Stomach smooth muscle (tissue), 2 donors: ENCODE measurements around the gene DCK.
"Not testable (repeated sequence)": the region's sequence is repeated elsewhere in the genome, so short reads cannot be mapped to it uniquely, and the experiment has no call there.

Experiments
- H3K27ac ChIP-seq: one replicate; pipeline ENCODE4 v1.7.0; 2013; ENCODE audit warnings: mild to moderate bottlenecking, low read length, inconsistent platforms
- H3K27me3 ChIP-seq, 2 donors: one replicate each; pipeline ENCODE4 v1.7.0; 2013; ENCODE audit warnings: low read length in 2 of 2; ENCODE audit not compliant: insufficient read depth in 2 of 2, control insufficient read depth in 1 of 2
- H3K36me3 ChIP-seq, 2 donors: one replicate each; pipeline ENCODE4 v1.7.0; 2013; ENCODE audit warnings: low read length in 2 of 2; ENCODE audit not compliant: control insufficient read depth in 2 of 2, insufficient read depth in 2 of 2
- H3K4me1 ChIP-seq: one replicate; pipeline ENCODE4 v1.7.0; 2013; ENCODE audit warnings: low read length; ENCODE audit not compliant: control insufficient read depth, insufficient read depth
- H3K4me3 ChIP-seq, 2 donors: one replicate each; pipeline ENCODE4 v1.7.0; 2013; ENCODE audit warnings: low read length in 2 of 2
- H3K9ac ChIP-seq, 2 donors: one replicate each; pipeline ENCODE4 v1.7.0; 2013; ENCODE audit warnings: low read length in 2 of 2, mild to moderate bottlenecking in 1 of 2
- H3K9me3 ChIP-seq, 2 donors: one replicate each; pipeline ENCODE4 v1.7.0; 2013; ENCODE audit warnings: low read length in 2 of 2; ENCODE audit not compliant: control insufficient read depth in 2 of 2
- donor health status: healthy.
- donor health status: Pancreatic carcinoma.

DCK gene

DNA sequence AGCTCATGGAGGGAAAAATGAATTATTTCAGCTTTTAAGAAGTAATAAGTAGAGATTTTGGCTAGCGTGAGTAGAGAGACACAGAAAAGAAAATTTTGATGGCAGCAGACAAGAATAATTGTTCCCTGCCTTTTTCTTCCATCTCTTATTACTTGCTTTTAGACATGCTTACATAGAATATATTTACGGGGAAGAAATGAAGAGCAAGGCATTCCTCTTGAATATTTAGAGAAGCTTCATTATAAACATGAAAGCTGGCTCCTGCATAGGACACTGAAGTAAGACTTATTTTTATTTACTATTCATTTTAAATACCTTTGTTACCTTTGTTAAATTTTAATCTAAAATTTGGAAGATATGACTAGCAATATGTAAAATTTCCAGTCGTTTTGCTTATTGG lies 32.2 kb downstream of the DCK start:
- Histone ChIP-seq H3K36me3 (peaks cover 0 to 9% of the 10 kb centered on the region in 2 donors), H3K27ac (no peak overlapping the region), H3K9me3 (no peaks in the 10 kb centered on the region), H3K27me3 (no peaks in the 10 kb centered on the region), H3K4me1 (no peaks in the 10 kb centered on the region), H3K9ac (no peak overlapping the region), H3K4me3 (no peak overlapping the region)

DNA sequence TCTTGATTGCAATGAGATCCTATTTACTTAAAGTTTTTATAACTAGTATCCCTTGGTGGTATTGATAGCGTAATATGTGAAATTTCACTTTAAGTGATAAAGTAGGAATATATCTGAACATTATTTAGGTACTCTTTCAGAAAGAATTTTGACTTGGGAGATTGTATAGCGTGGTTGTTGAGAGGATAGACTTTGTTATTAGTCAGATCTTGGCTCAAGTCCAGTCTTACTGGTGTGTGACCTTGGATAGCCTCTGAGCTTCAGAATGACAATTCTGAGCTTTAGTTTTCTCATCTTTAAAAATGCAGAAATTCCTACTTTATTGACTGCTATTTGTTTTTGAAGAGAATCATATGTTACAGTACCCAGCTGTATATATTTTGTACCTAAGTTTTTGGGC lies 32.6 kb downstream of the DCK start:
- no peaks in the 10 kb centered on the region for H3K4me1 ChIP-seq
- H3K9me3 ChIP-seq: no peaks in the 10 kb centered on the region
- H3K36me3 ChIP-seq: peaks cover 0 to 9% of the 10 kb centered on the region in 2 donors
- H3K4me3 ChIP-seq: no peak overlapping the region
- H3K27me3 ChIP-seq: no peaks in the 10 kb centered on the region
- H3K27ac ChIP-seq: no peak overlapping the region
- no peak overlapping the region for H3K9ac ChIP-seq

DNA sequence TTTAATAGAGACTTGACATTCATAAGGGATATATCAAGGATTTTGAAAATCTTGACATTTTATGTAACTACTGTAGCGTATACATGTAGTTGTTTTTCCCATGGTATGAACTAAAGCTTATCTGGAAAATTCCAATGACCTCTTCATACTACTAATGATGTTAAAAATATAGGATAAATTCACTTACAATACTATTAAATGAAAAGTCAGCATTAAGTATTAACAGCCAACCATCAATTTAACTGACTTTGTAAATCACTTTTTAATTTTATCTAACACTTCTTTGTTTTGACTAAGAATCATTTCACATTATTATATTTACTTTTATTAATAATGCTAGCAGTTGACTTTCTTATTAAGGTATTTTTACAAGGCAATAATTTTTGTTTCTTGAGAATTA lies 34.2 kb downstream of the DCK start:
- Histone ChIP-seq H3K4me1 (no peaks in the 10 kb centered on the region), H3K9ac (no peak overlapping the region), H3K4me3 (no peak overlapping the region), H3K36me3 (peaks cover 3 to 6% of the 10 kb centered on the region in 2 donors), H3K27me3 (no peaks in the 10 kb centered on the region), H3K27ac (no peak overlapping the region), H3K9me3 (no peaks in the 10 kb centered on the region)

DNA sequence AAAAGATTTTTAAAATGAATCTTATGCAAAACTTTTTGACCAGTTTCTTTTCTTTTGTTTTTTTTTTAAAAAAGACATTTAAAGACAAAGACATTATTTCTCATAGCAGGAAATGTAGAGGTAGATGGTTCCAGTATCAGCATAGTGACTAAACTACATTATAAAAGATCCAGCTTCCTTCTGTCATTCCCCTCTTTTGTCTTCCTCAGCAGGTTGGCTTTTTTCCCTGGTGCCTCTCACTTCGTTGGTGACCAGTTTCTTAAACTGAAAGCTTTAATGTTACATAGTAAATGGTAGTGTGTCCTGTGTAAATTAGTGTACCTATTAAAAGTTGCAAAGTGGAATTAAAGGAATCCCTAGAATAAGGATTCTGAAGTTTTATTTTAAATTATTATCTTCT lies 36.1 kb downstream of the DCK start:
- no peaks in the 10 kb centered on the region for H3K27me3 ChIP-seq
- no peaks in the 10 kb centered on the region for H3K9me3 ChIP-seq
- H3K4me1 ChIP-seq: no peaks in the 10 kb centered on the region
- no peak overlapping the region for H3K9ac ChIP-seq
- peaks cover 3 to 5% of the 10 kb centered on the region in 2 donors for H3K36me3 ChIP-seq
- H3K4me3 ChIP-seq: no peak overlapping the region
- no peak overlapping the region for H3K27ac ChIP-seq

DNA sequence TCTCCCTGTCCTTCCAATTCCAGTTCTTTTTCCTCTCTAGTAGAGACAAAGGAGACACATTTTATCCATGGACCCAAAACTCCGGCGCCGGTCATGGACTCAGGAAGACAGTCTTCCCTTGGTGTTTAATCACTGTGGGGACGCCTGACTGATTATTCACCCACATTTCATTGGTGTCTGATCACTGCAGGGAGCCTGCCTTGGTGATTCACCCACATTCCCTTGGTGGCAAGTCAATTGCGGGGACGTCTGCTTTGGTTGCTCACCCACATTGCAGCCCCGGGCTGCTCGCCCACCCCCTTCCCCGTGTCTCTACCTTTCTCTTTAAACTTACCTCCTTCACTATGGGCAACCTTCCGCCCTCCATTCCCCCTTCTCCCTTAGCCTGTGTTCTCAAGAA lies 38.7 kb downstream of the DCK start:
- H3K9ac ChIP-seq, H3K4me1 ChIP-seq, H3K27ac ChIP-seq, H3K9me3 ChIP-seq, H3K4me3 ChIP-seq, H3K36me3 ChIP-seq, H3K27me3 ChIP-seq: not testable (repeated sequence)

DNA sequence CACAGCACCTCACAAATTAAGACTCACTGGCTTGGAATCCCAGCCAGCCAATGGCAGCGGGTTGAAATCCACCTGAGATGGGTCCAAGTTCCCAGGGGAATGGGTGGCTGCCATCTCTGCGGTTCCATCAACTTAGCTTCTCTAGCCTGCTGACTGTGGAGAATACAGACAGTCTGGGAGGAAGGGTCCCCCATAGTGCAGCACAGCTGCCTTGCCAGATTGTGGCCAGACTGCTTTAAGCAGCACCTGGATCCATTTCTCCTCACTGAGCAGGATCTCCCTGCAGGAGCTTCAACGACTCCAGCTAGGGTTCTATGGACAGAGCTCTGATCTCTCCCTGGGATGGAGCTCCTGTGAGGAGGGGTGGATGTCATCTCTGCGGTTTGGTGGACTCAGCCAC lies 51.8 kb downstream of the DCK start:
- no peaks in the 10 kb centered on the region for H3K4me1 ChIP-seq
- no peak overlapping the region for H3K9ac ChIP-seq
- H3K27ac ChIP-seq: no peak overlapping the region
- H3K36me3 ChIP-seq: no peaks in the 10 kb centered on the region
- no peak overlapping the region for H3K4me3 ChIP-seq
- H3K9me3 ChIP-seq: no peaks in the 10 kb centered on the region
- no peaks in the 10 kb centered on the region for H3K27me3 ChIP-seq

DNA sequence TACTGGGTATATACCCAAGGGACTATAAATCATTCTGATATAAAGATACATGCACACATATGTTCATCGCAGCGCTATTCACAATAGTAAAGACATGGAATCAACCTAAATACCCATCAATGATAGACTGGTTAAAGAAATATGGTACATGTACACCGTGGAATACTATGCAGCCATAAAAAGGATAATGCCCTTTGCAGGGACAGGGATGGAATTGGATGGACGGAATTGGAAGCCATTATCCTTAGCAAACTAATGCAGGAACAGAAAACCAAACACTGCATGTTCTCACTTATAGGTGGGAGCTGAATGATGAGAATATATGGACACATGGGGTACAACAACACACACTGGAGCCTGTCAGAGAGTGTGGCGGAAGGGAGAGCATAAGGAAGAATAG lies 55.9 kb downstream of the DCK start:
- no peaks in the 10 kb centered on the region for H3K36me3 ChIP-seq
- H3K9ac ChIP-seq: no peak overlapping the region
- no peaks in the 10 kb centered on the region for H3K4me1 ChIP-seq
- H3K27me3 ChIP-seq: no peaks in the 10 kb centered on the region
- no peaks in the 10 kb centered on the region for H3K9me3 ChIP-seq
- H3K27ac ChIP-seq: no peak overlapping the region
- H3K4me3 ChIP-seq: no peak overlapping the region

DNA sequence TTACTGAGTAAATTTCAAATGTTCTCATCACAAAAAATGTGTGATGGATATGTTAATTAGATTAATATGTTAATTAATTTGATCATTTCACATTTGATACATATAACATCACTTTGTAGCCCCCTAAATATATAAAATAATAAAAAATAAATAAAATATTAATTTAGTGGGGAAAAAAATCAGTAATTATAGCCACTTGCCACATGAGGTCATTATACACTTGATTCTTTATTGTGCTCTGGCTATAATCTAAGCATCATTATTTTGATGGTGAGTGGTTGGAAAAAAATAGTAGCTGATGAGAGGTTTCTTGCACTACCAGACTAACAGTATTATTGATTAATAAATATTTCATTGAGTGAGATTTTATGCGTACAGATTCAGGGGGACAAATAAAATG lies 57.4 kb downstream of the DCK start:
- H3K27ac ChIP-seq: no peak overlapping the region
- H3K4me3 ChIP-seq: no peak overlapping the region
- H3K9me3 ChIP-seq: no peaks in the 10 kb centered on the region
- no peaks in the 10 kb centered on the region for H3K36me3 ChIP-seq
- no peak overlapping the region for H3K9ac ChIP-seq
- no peaks in the 10 kb centered on the region for H3K4me1 ChIP-seq
- H3K27me3 ChIP-seq: no peaks in the 10 kb centered on the region

DNA sequence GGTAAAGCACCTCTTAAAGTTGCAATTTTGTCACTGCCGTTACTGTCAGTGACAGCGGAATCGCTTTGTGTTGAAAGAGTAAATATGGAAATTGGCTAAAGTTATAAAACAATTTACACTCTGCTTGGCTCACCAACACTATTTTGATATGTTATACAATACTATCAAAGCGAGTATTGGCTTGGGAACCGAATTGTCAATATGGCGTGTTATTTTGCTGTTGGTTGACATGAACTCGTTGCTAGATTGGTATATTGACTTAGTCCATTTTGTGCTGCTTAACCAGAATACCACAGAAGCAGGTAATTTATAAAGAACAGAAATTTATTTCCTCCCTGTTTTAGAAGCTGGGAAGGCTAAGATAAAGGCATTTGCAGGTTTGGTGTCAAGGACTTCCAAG lies 58.6 kb downstream of the DCK start:
- Histone ChIP-seq H3K9me3 (no peaks in the 10 kb centered on the region), H3K27ac (no peak overlapping the region), H3K4me3 (no peak overlapping the region), H3K4me1 (no peaks in the 10 kb centered on the region), H3K27me3 (no peaks in the 10 kb centered on the region), H3K36me3 (no peaks in the 10 kb centered on the region), H3K9ac (no peak overlapping the region)

DNA sequence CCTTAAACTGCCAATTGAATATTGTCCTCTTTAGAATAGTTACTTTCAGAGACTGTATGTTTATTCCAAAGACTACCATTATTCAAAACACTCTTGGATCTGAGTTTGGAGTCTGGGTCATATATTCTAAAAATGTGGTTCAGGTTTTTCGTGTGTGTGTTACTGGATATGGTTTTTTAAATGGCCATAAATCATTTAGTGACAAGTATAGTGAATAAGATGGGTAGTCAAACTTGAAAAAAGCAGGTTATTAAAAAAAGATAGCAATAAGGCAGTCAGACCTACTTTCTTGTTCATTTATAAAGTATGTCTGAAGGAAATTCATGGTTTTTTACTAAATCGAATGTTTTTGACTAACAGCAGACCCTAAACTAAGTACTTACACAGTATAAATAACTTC lies 59.3 kb downstream of the DCK start:
- no peaks in the 10 kb centered on the region for H3K4me1 ChIP-seq
- no peak overlapping the region for H3K27ac ChIP-seq
- H3K36me3 ChIP-seq: no peaks in the 10 kb centered on the region
- H3K4me3 ChIP-seq: no peak overlapping the region
- no peaks in the 10 kb centered on the region for H3K9me3 ChIP-seq
- no peaks in the 10 kb centered on the region for H3K27me3 ChIP-seq
- no peak overlapping the region for H3K9ac ChIP-seq

DNA sequence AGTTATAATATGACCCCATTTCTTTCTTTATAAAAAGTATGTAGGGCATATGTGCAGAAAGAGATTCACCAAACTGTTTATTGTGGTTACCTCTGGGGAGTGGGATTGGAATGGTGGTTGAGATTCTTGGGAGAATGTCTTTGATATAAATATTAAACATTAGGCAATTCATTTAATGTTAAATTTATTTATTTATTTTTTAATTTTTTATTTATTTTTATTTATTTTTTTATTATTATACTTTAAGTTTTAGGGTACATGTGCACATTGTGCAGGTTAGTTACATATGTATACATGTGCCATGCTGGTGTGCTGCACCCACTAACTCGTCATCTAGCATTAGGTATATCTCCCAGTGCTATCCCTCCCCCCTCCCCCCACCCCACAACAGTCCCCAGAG lies 60.2 kb downstream of the DCK start:
- H3K9ac ChIP-seq, H3K27me3 ChIP-seq, H3K9me3 ChIP-seq, H3K4me1 ChIP-seq, H3K36me3 ChIP-seq, H3K27ac ChIP-seq, H3K4me3 ChIP-seq: not testable (repeated sequence)

DNA sequence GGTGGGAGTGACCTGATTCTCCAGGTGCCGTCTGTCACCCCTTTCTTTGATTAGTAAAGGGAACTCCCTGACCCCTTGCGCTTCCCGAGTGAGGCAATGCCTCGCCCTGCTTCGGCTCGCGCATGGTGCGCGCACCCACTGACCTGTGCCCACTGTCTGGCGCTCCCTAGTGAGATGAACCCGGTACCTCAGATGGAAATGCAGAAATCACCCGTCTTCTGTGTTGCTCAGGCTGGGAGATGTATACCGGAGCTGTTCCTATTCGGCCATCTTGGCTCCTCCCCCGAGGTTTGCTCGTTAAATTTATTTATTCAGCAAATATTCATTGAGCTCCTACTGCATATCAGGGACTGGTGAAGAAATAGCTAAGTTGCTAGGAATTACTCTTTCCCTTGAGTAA lies 66.1 kb downstream of the DCK start:
- not testable (repeated sequence) for H3K4me3 ChIP-seq, H3K27me3 ChIP-seq

More for the DNA sequence above, 66.1 kb downstream of the DCK start:
- not testable (repeated sequence) for H3K27ac ChIP-seq, H3K4me1 ChIP-seq, H3K36me3 ChIP-seq, H3K9me3 ChIP-seq, H3K9ac ChIP-seq
